ENCODE data around the gene CPT2.
A peak's percentile ranks its signal among the peaks of the same experiment; 100 is the strongest.

The CPT2 gene

GRCh38 chr1:53196485-53197290 lies at the start of gene CPT2:
Gene CPT2 (plus strand): TSS chr1:53196824. CDS start chr1:53196944, 120 bp downstream.
- TF ChIP-seq GATA1 (IDR thresholded peaks at IDR 0.05; ENCODE audit: low read depth, low read length): no peak
- peak; percentile 90 for TF ChIP-seq POLR2A (IDR thresholded peaks at IDR 0.05; ENCODE audit: low read length)
- DNase-seq: peak; percentile 94

- TF ChIP-seq GATA1 (IDR thresholded peaks at IDR 0.05; ENCODE audit: low read depth, low read length) (no peak), POLR2A (IDR thresholded peaks at IDR 0.05; ENCODE audit: low read length) (no peak)
- no peak for DNase-seq
Measured at GRCh38 chr1:53147174-53147573, 49.5 kb upstream of the CPT2 start.

- DNase-seq: no peak
- TF ChIP-seq POLR2A (IDR thresholded peaks at IDR 0.05; ENCODE audit: low read length): no peak
Measured at GRCh38 chr1:53148123-53148522, 48.5 kb upstream of the CPT2 start.

GRCh38 chr1:53153752-53154151 lies 42.9 kb upstream of the CPT2 start:
- no peak for DNase-seq
- TF ChIP-seq POLR2A (IDR thresholded peaks at IDR 0.05; ENCODE audit: low read length) (no peak), GATA1 (IDR thresholded peaks at IDR 0.05; ENCODE audit: low read depth, low read length) (no peak)

GRCh38 chr1:53154859-53155438 lies 41.7 kb upstream of the CPT2 start:
- no peak for DNase-seq
- TF ChIP-seq POLR2A (IDR thresholded peaks at IDR 0.05; ENCODE audit: low read length) (no peak), GATA1 (IDR thresholded peaks at IDR 0.05; ENCODE audit: low read depth, low read length) (no peak)

GRCh38 chr1:53155534-53155933 lies 41.1 kb upstream of the CPT2 start:
- no peak for DNase-seq
- TF ChIP-seq GATA1 (IDR thresholded peaks at IDR 0.05; ENCODE audit: low read depth, low read length) (no peak), POLR2A (IDR thresholded peaks at IDR 0.05; ENCODE audit: low read length) (no peak)

- TF ChIP-seq GATA1 (IDR thresholded peaks at IDR 0.05; ENCODE audit: low read depth, low read length): no peak
- no peak for DNase-seq
Measured at GRCh38 chr1:53155945-53156344, 40.7 kb upstream of the CPT2 start.

- no peak for DNase-seq
- TF ChIP-seq POLR2A (IDR thresholded peaks at IDR 0.05; ENCODE audit: low read length) (no peak), GATA1 (IDR thresholded peaks at IDR 0.05; ENCODE audit: low read depth, low read length) (no peak)
Measured at GRCh38 chr1:53156783-53157182, 39.8 kb upstream of the CPT2 start.

- no peak for TF ChIP-seq GATA1 (IDR thresholded peaks at IDR 0.05; ENCODE audit: low read depth, low read length)
- no peak for TF ChIP-seq POLR2A (IDR thresholded peaks at IDR 0.05; ENCODE audit: low read length)
- DNase-seq: no peak
Measured at GRCh38 chr1:53158900-53159299, 37.7 kb upstream of the CPT2 start.

- DNase-seq: no peak
- no peak for TF ChIP-seq GATA1 (IDR thresholded peaks at IDR 0.05; ENCODE audit: low read depth, low read length)
- no peak for TF ChIP-seq POLR2A (IDR thresholded peaks at IDR 0.05; ENCODE audit: low read length)
Measured at GRCh38 chr1:53160924-53161378, 35.7 kb upstream of the CPT2 start.

GRCh38 chr1:53162621-53163020 lies 34.0 kb upstream of the CPT2 start:
- no peak for DNase-seq
- TF ChIP-seq POLR2A (IDR thresholded peaks at IDR 0.05; ENCODE audit: low read length): no peak

GRCh38 chr1:53163291-53163768 lies 33.3 kb upstream of the CPT2 start:
- DNase-seq: peak in 1 of 2 experiments; percentile 55
- TF ChIP-seq POLR2A (IDR thresholded peaks at IDR 0.05; ENCODE audit: low read length) (no peak), GATA1 (IDR thresholded peaks at IDR 0.05; ENCODE audit: low read depth, low read length) (no peak)

- TF ChIP-seq GATA1 (IDR thresholded peaks at IDR 0.05; ENCODE audit: low read depth, low read length) (no peak), POLR2A (IDR thresholded peaks at IDR 0.05; ENCODE audit: low read length) (no peak)
- no peak for DNase-seq
Measured at GRCh38 chr1:53165408-53165961, 31.1 kb upstream of the CPT2 start.

GRCh38 chr1:53166366-53166765 lies 30.3 kb upstream of the CPT2 start:
- no peak for TF ChIP-seq GATA1 (IDR thresholded peaks at IDR 0.05; ENCODE audit: low read depth, low read length)
- no peak for TF ChIP-seq POLR2A (IDR thresholded peaks at IDR 0.05; ENCODE audit: low read length)
- no peak for DNase-seq

GRCh38 chr1:53166912-53167311 lies 29.7 kb upstream of the CPT2 start:
- DNase-seq: no peak
- no peak for TF ChIP-seq POLR2A (IDR thresholded peaks at IDR 0.05; ENCODE audit: low read length)
- TF ChIP-seq GATA1 (IDR thresholded peaks at IDR 0.05; ENCODE audit: low read depth, low read length): no peak

Data from erythroblast (primary cell).